Sigmoid colon (tissue), 7 donors: ENCODE measurements around the gene CACNA1C. TPM values are rescaled to one million over a fixed set of nuclear protein-coding genes. Genes with fewer than 3 reads are reported as not detected.

ENCODE experiments used
- DNase-seq: peaks from one replicate; pipeline ENCODE4 v3.0.0-alpha.2; 2019
- H3K27ac ChIP-seq, 4 donors: fragments of 200-600 bp; sonication (generic); one replicate each; pipeline ENCODE4 v1.5.1; 2016 to 2019; ENCODE audit warnings: mild to moderate bottlenecking in 1 of 4
- H3K27me3 ChIP-seq, 3 donors: fragments of 200-600 bp; sonication (generic); one replicate each; pipeline ENCODE4 v1.5.1; 2019; ENCODE audit warnings: mild to moderate bottlenecking in 1 of 3
- H3K36me3 ChIP-seq, 4 donors: fragments of 200-600 bp; sonication (generic); one replicate each; pipeline ENCODE4 v1.5.1; 2016 to 2019
- H3K4me1 ChIP-seq, 4 donors: fragments of 200-600 bp; sonication (generic); one replicate each; pipeline ENCODE4 v1.5.1; 2017 to 2019
- H3K4me3 ChIP-seq, 4 donors: fragments of 200-600 bp; sonication (generic); one replicate each; pipeline ENCODE4 v1.5.1; 2017 to 2019; ENCODE audit warnings: mild to moderate bottlenecking in 2 of 4, moderate library complexity in 1 of 4
- H3K9me3 ChIP-seq, 4 donors: fragments of 200-600 bp in 3 of 4; sonication (generic) in 3 of 4; one replicate each; pipeline versions ENCODE4 v1.5.1 to v1.6.1; 2013 to 2019
- EP300 ChIP-seq, 4 donors: sonication (generic); formaldehyde crosslinking; IDR thresholded peaks; one replicate each; pipeline ENCODE4 v1.6.1; 2017; ENCODE audit warnings: antibody characterized with exemption in 4 of 4
- POLR2A ChIP-seq, 2 donors: fragments of 450-650 bp; IDR thresholded peaks; one replicate each; pipeline ENCODE4 v1.6.1; 2016; ENCODE audit warnings: antibody characterized with exemption in 2 of 2, mild to moderate bottlenecking in 2 of 2, moderate library complexity in 2 of 2
- POLR2AphosphoS5 ChIP-seq, 4 donors: sonication (generic); formaldehyde crosslinking; IDR thresholded peaks; one replicate each; pipeline ENCODE4 v1.6.1; 2017; ENCODE audit warnings: antibody characterized with exemption in 4 of 4
- WGBS, 2 donors: extraction: QIAGEN DNeasy Blood & Tissue Kit; methylation state at CpG; one replicate each; pipeline ENCODE4 v1.1.7; 2013; 5-methylcytosine and 5-hydroxymethylcytosine counted together
- intact Hi-C: fragments of 100-400 bp; cut with DNase I; formaldehyde crosslinking; loops from one replicate; pipeline ENCODE4 v1.15.1; 2023
- polyA plus RNA-seq, 3 donors: library from polyadenylated mRNA; stranded (reverse); fragments of 200-250 nt; gene quantifications; one replicate each; pipeline ENCODE4 v1.2.3, GENCODE V29; 2013
- total RNA-seq, 4 donors: library from RNA; depleted of rRNA; stranded (reverse); fragments of >200 nt; gene quantifications; one replicate each; pipeline ENCODE4 v1.1.0, GENCODE V29; 2016
- TF ChIP-seq, protein P1 (sequence below), 4 experiments: fragments of 450-650 bp in 3 of 4; fragments of 200-600 bp in 1 of 4; IDR thresholded peaks; one replicate each; pipeline ENCODE4 v1.5.1; 2016 to 2019; ENCODE audit warnings: antibody characterized with exemption in 4 of 4, mild to moderate bottlenecking in 3 of 4, moderate library complexity in 2 of 4
- donor health status: healthy with polysubstance abuse.
- donor health status: Bipolar disorder and iron deficiency.
- donor health status: healthy.

Gene CACNA1C
- total and polyA plus RNA-seq, 7 donors, result 0.46 to 213 (median 62.0) TPM

DNA sequence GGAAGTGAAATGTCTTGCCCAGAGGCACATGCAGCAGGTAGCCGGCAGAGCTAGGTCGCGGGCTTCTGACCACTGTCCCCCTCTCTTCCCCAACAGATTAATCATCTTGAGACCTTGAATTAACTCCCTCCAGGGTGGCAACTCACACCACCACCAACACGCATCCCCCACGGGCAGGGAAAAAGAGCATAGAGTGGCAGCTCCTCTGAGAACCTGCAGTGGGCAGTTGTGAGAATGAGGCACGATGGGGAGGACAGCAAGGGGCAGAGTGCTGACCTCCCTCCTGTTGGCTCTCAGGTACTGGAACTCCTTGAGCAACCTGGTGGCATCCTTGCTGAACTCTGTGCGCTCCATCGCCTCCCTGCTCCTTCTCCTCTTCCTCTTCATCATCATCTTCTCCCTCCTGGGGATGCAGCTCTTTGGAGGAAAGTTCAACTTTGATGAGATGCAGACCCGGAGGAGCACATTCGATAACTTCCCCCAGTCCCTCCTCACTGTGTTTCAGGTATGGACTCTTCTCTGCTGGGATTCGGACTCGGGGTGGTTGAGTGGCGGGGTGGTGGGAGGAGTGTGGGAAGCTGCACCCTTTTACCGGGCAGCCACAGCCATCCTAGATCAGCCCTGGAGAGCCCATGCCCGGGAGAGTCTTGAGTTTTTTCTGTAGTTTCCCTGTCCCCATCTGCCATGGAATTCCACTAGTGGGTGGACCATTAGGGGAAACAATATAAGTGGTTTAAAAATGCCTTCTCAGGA lies 528.7 kb downstream of the CACNA1C start:
- DNase-seq, result peak; percentile 50
- Histone ChIP-seq H3K27me3 (no peaks in the 10 kb centered on the region), H3K9me3 (no peaks in the 10 kb centered on the region), H3K4me3 (no peak overlapping the region), H3K36me3 (peaks cover 0 to 40% (median 18%) of the 10 kb centered on the region in 4 donors), H3K4me1 (peaks cover 0 to 34% (median 23%) of the 10 kb centered on the region in 4 donors), H3K27ac (peak overlapping the region in 3 of 4 donors; percentile 7 to 72 (median 71))
- 85 to 89% methylated on average over 15 of the region's 15 CpGs for WGBS, 2 donors
- TF ChIP-seq, protein P1, sequence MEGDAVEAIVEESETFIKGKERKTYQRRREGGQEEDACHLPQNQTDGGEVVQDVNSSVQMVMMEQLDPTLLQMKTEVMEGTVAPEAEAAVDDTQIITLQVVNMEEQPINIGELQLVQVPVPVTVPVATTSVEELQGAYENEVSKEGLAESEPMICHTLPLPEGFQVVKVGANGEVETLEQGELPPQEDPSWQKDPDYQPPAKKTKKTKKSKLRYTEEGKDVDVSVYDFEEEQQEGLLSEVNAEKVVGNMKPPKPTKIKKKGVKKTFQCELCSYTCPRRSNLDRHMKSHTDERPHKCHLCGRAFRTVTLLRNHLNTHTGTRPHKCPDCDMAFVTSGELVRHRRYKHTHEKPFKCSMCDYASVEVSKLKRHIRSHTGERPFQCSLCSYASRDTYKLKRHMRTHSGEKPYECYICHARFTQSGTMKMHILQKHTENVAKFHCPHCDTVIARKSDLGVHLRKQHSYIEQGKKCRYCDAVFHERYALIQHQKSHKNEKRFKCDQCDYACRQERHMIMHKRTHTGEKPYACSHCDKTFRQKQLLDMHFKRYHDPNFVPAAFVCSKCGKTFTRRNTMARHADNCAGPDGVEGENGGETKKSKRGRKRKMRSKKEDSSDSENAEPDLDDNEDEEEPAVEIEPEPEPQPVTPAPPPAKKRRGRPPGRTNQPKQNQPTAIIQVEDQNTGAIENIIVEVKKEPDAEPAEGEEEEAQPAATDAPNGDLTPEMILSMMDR (IDR thresholded peaks at IDR 0.05), result no peak
- TF ChIP-seq POLR2A (IDR thresholded peaks at IDR 0.05), result no peak
- no peak for TF ChIP-seq EP300 (IDR thresholded peaks at IDR 0.05)
- no peak for TF ChIP-seq POLR2AphosphoS5 (IDR thresholded peaks at IDR 0.05)
- intact Hi-C loops, result loop anchor here (2.0 to 10.0 kb wide), 5 partner anchors 199 to 937 kb away; no protein-coding TSS in a partner anchor

DNA sequence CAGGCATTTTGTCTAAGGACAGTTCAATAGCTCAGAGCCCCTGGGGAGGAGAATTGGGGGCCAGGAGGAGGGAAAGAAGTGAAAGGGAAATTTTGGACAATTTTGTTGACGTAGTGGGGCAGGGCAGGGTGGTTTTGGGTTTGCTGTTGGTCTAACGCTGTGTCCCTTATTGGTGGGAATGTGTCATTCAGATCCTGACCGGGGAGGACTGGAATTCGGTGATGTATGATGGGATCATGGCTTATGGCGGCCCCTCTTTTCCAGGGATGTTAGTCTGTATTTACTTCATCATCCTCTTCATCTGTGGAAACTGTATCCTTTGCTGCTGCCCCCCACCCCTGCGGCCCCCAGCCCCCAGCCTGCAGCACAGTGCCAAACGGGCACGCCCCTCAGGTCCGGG lies 529.8 kb downstream of the CACNA1C start:
- DNase-seq, result no peak
- Histone ChIP-seq H3K4me3 (peak overlapping the region in 1 of 4 donors; percentile 8), H3K27me3 (no peaks in the 10 kb centered on the region), H3K4me1 (peaks cover 0 to 34% (median 23%) of the 10 kb centered on the region in 4 donors), H3K36me3 (peaks cover 0 to 35% (median 17%) of the 10 kb centered on the region in 4 donors), H3K9me3 (no peaks in the 10 kb centered on the region), H3K27ac (peak overlapping the region in 3 of 4 donors; percentile 57 to 72 (median 71))
- TF ChIP-seq, protein P1 (IDR thresholded peaks at IDR 0.05), result no peak
- no peak for TF ChIP-seq POLR2AphosphoS5 (IDR thresholded peaks at IDR 0.05)
- TF ChIP-seq POLR2A (IDR thresholded peaks at IDR 0.05), result no peak
- no peak for TF ChIP-seq EP300 (IDR thresholded peaks at IDR 0.05)
- 43 to 66% methylated on average over 9 of the region's 9 CpGs for WGBS, 2 donors
- intact Hi-C loops, result loop anchor here (2.0 to 10.0 kb wide), 5 partner anchors 200 to 938 kb away; no protein-coding TSS in a partner anchor

DNA sequence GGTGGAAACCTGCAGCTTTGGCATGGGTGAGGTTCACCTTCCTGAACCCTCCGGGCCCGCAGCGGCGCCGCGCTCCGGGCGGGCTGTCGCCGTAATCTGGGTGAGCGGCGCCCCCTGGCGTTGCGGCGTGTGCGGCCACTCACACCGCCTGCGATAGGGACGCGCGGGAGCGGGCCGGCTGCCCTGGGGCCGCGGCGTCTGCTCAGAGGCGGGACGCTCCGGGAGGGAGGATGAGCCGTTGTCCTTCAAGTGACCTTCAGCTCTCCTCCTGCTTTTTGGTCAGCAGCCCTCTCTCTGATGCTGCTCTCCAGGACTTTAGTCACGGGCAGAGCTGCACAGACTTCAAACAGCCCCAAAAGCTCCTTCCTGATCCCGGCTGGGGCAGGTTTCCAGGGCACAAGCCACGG lies 530.3 kb downstream of the CACNA1C start:
- intact Hi-C loops, result loop anchor here (2.0 to 10.0 kb wide), 5 partner anchors 201 to 938 kb away; no protein-coding TSS in a partner anchor
- Histone ChIP-seq H3K4me3 (peak overlapping the region in 1 of 4 donors; percentile 8), H3K9me3 (no peaks in the 10 kb centered on the region), H3K4me1 (peaks cover 0 to 34% (median 23%) of the 10 kb centered on the region in 4 donors), H3K27ac (peak overlapping the region in 3 of 4 donors; percentile 57 to 72 (median 71)), H3K27me3 (no peaks in the 10 kb centered on the region), H3K36me3 (peaks cover 0 to 40% (median 19%) of the 10 kb centered on the region in 4 donors)
- 2 to 4% methylated on average over 33 of the region's 33 CpGs for WGBS, 2 donors
- peak; percentile 82 for DNase-seq
- TF ChIP-seq EP300 (IDR thresholded peaks at IDR 0.05) (no peak), POLR2AphosphoS5 (IDR thresholded peaks at IDR 0.05) (peak in 1 of 4 donors; percentile 7)
- TF ChIP-seq, protein P1 (IDR thresholded peaks at IDR 0.05), result peak; percentile 71 to 95 (median 86)

DNA sequence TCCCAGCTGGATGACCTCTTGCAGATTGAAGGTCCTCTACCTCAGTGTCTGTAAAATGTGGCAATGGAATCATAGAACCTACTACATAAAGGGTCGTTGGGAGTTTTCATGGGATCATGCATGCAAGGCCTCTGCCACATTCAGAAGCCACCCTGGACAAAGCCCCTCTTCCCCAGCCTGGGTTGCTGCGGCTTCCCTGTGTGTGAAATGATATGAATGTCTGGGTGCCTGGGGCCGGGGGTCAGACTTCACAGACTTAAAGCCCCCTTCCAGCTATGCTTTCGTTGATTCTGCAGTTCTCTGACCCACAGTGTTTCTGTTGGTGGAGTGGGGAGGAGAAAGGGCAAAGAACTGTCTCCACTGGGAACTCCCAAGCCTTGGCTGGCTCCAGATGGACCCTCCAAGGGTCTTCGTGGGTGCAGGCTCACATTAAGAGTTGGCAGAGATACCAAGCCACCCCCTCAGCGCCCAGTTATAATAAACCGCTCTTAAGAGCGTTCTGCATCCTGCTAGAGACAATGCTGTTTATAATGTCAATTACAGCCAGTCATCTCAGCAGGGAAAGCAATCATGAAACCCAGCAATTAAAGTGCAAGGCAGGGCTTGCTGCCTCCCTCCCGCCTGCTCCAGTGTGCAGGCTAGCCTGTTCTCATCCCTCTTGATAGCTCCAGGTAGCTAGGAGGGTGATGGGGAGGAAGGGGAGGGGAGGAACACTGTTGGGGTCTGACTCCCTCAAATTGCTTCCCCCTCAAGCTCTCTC lies 531.0 kb downstream of the CACNA1C start:
- Histone ChIP-seq H3K36me3 (peaks cover 0 to 47% (median 19%) of the 10 kb centered on the region in 4 donors), H3K4me1 (peaks cover 0 to 34% (median 23%) of the 10 kb centered on the region in 4 donors), H3K27ac (peak overlapping the region in 3 of 4 donors; percentile 57 to 72 (median 71)), H3K4me3 (no peak overlapping the region), H3K9me3 (no peaks in the 10 kb centered on the region), H3K27me3 (no peaks in the 10 kb centered on the region)
- TF ChIP-seq, protein P1 (IDR thresholded peaks at IDR 0.05), result no peak
- TF ChIP-seq POLR2A (IDR thresholded peaks at IDR 0.05), result no peak
- TF ChIP-seq EP300 (IDR thresholded peaks at IDR 0.05), result no peak
- TF ChIP-seq POLR2AphosphoS5 (IDR thresholded peaks at IDR 0.05), result no peak
- intact Hi-C loops, result loop anchor here (2.0 to 10.0 kb wide), 7 partner anchors 202 to 939 kb away; no protein-coding TSS in a partner anchor
- peak; percentile 59 for DNase-seq
- 36 to 67% methylated on average over 9 of the region's 9 CpGs for WGBS, 2 donors
